Muscle layer of colon (tissue), 2 donors: ENCODE results near the gene PDGFD.
A peak's percentile ranks its signal among the peaks of the same experiment; 100 is the strongest.

ENCODE experiments used
- H3K27ac ChIP-seq: one replicate; pipeline ENCODE4 v1.7.0; 2013; ENCODE audit warnings: low read depth, mild to moderate bottlenecking, low read length, moderate library complexity
- H3K27me3 ChIP-seq, 2 donors: one replicate each; pipeline ENCODE4 v1.7.0; 2013; ENCODE audit warnings: low read length in 2 of 2, mild to moderate bottlenecking in 2 of 2; ENCODE audit not compliant: insufficient read depth in 2 of 2, control insufficient read depth in 1 of 2
- H3K36me3 ChIP-seq: one replicate; pipeline ENCODE4 v1.7.0; 2013; ENCODE audit warnings: mild to moderate bottlenecking, low read length; ENCODE audit not compliant: insufficient read depth
- H3K4me1 ChIP-seq: one replicate; pipeline ENCODE4 v1.7.0; 2013; ENCODE audit warnings: mild to moderate bottlenecking, low read length; ENCODE audit not compliant: insufficient read depth
- H3K4me3 ChIP-seq, 2 donors: one replicate each; pipeline ENCODE4 v1.7.0; 2013; ENCODE audit warnings: low read length in 2 of 2, low read depth in 1 of 2, mild to moderate bottlenecking in 1 of 2, moderate library complexity in 1 of 2
- H3K9ac ChIP-seq: one replicate; pipeline ENCODE4 v1.7.0; 2013; ENCODE audit warnings: low read length
- H3K9me3 ChIP-seq: one replicate; pipeline ENCODE4 v1.7.0; 2013; ENCODE audit warnings: mild to moderate bottlenecking, low read length
- donor health status: abdominal sarcoma.
- donor health status: Adenocarcinoma of cecum.

Gene PDGFD

DNA sequence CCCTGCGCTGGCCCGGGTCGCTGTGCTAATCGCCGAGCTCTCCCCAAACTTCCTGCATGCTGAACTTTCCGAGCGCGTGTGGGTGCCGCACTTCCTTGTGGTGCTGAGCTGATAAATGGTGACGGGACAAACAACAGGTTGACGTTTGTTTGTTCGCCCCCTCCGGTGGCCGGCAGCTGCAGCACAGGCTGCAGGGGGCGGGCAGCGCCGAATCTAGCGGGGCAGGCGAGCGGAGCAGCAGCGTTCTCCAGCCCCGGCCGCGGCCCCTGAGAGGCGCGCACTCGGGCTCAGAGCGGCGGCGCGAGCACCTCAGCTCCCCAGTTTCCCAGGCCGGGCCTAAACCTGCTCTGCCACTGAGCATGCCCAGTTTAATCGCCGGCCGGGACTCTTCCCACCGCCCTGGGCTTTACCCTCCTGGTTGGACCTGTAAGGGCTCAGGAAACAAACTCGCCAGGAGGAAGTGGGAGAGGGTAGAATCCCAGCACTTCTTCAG, at the start of gene PDGFD:
PDGFD (minus strand) TSS at position 120 of the 493 bp plus-strand sequence.
- Histone ChIP-seq H3K9ac (no peak within 1 kb of the TSS), H3K27ac (no peak within 1 kb of the TSS), H3K9me3 (no peaks in the 10 kb centered on the region), H3K4me1 (no peaks in the 10 kb centered on the region), H3K4me3 (peak within 1 kb of the TSS; percentile 32 to 49), H3K27me3 (no peaks in the 10 kb centered on the region), H3K36me3 (no peaks in the 10 kb centered on the region)

DNA sequence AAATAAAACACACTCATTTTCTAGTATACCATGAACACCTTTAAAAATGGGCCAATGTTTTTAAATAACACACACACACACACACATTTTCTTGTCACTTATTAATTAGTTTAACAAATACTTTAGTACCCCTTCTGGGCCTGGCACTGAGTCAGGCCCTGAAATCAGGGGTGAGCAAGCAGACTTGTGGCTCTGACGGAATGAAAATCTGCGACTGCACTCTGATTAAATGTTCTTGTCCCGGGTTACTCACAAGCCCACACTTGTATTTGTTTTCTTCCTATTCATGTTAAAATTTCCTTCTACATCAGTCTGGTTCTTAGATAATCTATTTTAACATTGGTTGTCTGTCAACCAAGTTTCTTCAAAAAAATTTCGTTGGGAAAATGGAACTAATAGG, 43.0 kb upstream of the PDGFD start:
- no peaks in the 10 kb centered on the region for H3K36me3 ChIP-seq
- no peaks in the 10 kb centered on the region for H3K9me3 ChIP-seq
- no peak overlapping the region for H3K4me3 ChIP-seq
- no peaks in the 10 kb centered on the region for H3K27me3 ChIP-seq
- H3K27ac ChIP-seq = no peak overlapping the region
- H3K9ac ChIP-seq = no peak overlapping the region
- no peaks in the 10 kb centered on the region for H3K4me1 ChIP-seq

DNA sequence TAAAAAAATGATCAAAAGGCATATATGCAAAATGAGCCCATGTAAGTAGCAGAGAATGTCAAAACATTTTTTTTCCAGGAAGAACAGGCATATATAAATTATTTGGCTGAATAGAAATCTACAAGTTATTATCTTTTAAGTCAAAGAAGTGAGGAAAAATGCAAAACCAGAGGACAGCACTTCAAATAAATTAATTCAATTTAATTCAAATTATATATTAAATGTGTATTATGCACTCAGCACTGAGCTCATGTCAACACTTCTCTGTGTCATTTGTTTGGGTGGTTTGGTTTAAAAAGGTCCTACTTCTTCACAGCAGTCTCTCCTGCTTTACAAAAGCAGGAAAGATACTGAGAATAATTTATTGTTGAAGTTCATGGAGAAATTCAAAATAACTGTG, 41.9 kb upstream of the PDGFD start:
- Histone ChIP-seq H3K27me3 (no peaks in the 10 kb centered on the region), H3K27ac (no peak overlapping the region), H3K36me3 (no peaks in the 10 kb centered on the region)

GRCh38 chr11:104200688-104201087, 36.7 kb upstream of the PDGFD start:
- no peak overlapping the region for H3K9ac ChIP-seq
- no peaks in the 10 kb centered on the region for H3K36me3 ChIP-seq
- no peaks in the 10 kb centered on the region for H3K27me3 ChIP-seq
- H3K4me1 ChIP-seq = no peaks in the 10 kb centered on the region
- no peak overlapping the region for H3K4me3 ChIP-seq
- H3K9me3 ChIP-seq = no peaks in the 10 kb centered on the region
- H3K27ac ChIP-seq = no peak overlapping the region

More for the DNA sequence above, 41.9 kb upstream of the PDGFD start:
- Histone ChIP-seq H3K4me1 (no peaks in the 10 kb centered on the region), H3K9ac (no peak overlapping the region), H3K9me3 (no peaks in the 10 kb centered on the region), H3K4me3 (no peak overlapping the region)

DNA sequence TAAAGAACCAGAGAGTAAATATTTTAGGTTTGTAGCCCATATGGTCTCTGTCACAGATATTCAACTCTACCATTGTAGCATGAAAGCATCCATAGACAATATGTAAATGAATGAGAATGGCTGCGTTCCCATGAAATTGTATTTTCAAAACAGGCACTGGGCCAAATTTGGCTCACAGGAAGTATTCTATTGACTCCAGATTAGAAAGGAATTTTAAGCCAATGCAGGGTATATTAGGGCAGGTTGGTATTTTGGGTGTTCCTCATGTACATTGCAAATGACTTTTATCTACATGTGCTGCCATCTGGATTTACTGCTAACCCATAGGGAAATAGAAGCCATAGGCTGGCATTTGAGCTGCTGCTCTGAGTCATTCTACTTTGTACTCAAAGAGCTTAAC, 35.1 kb upstream of the PDGFD start:
- H3K27me3 ChIP-seq = no peaks in the 10 kb centered on the region
- no peaks in the 10 kb centered on the region for H3K9me3 ChIP-seq
- H3K36me3 ChIP-seq = no peaks in the 10 kb centered on the region
- no peak overlapping the region for H3K27ac ChIP-seq
- no peaks in the 10 kb centered on the region for H3K4me1 ChIP-seq
- no peak overlapping the region for H3K9ac ChIP-seq
- no peak overlapping the region for H3K4me3 ChIP-seq

DNA sequence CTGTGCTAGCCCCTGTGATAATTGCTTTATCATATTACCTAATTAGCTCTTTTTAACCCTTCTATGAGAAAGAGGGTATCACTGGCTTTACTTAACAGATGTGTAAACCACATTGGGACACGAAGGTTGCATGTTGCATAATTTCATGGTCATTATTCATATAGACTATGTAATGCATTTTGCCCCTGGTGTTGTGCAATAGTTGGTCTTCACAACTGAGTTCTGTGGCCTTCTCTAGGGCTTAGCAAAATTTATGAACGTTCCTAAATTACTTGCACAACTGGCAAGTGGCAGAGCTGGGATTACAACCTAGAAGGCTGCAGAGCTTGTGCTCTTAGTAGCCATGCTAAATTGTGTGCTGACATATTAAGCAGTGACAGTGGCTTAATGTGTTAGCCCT, 34.6 kb upstream of the PDGFD start:
- H3K36me3 ChIP-seq = no peaks in the 10 kb centered on the region
- no peaks in the 10 kb centered on the region for H3K4me1 ChIP-seq
- H3K9me3 ChIP-seq = no peaks in the 10 kb centered on the region
- no peak overlapping the region for H3K27ac ChIP-seq
- H3K27me3 ChIP-seq = no peaks in the 10 kb centered on the region
- H3K4me3 ChIP-seq = no peak overlapping the region
- no peak overlapping the region for H3K9ac ChIP-seq

- Histone ChIP-seq H3K4me1 (no peaks in the 10 kb centered on the region), H3K36me3 (no peaks in the 10 kb centered on the region), H3K27me3 (no peaks in the 10 kb centered on the region), H3K27ac (no peak overlapping the region), H3K4me3 (no peak overlapping the region), H3K9me3 (no peaks in the 10 kb centered on the region), H3K9ac (no peak overlapping the region)
Observed at GRCh38 chr11:104191124-104191523, 27.2 kb upstream of the PDGFD start.

DNA sequence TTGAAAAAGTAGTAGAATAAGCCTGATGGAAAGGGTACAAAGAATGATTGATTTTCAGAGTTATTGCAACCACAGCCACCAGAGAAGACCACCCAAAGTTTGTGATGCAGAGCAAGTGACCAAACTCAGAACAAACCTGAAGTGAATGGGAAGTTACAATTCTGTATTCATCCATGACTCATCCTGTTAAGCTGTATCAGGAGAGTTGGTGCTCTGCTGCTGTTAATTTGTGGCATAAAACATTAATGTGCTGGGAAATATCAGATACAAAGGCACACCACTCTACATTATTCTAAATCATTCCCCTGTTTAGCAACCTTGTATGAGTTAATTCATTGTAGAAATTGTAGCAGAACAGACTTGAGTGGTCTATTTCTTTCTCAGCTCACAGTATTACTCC, 19.6 kb upstream of the PDGFD start:
- no peak overlapping the region for H3K27ac ChIP-seq
- no peaks in the 10 kb centered on the region for H3K4me1 ChIP-seq
- H3K4me3 ChIP-seq = no peak overlapping the region
- no peaks in the 10 kb centered on the region for H3K9me3 ChIP-seq
- no peaks in the 10 kb centered on the region for H3K36me3 ChIP-seq
- no peak overlapping the region for H3K9ac ChIP-seq
- H3K27me3 ChIP-seq = no peaks in the 10 kb centered on the region

DNA sequence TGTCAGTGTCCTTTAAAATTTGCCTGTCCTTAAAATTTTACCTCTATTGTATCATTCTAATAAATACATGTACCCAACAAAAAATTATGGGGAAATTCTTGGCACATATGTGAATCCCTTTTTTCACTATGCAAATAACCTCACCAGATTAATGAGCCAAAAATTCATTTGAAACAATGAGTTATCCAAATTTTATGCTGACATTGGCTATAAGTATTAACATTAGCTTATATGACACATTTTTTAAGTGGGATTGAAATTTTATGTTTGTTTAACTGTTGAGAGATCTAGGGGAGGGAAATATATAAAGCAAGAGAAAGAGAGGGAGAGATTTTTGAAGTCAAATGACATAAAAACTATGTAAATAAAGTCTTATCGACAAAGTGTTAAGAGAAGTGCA, 11.8 kb upstream of the PDGFD start:
- Histone ChIP-seq H3K9me3 (no peaks in the 10 kb centered on the region), H3K27me3 (no peaks in the 10 kb centered on the region), H3K27ac (no peak overlapping the region)

DNA sequence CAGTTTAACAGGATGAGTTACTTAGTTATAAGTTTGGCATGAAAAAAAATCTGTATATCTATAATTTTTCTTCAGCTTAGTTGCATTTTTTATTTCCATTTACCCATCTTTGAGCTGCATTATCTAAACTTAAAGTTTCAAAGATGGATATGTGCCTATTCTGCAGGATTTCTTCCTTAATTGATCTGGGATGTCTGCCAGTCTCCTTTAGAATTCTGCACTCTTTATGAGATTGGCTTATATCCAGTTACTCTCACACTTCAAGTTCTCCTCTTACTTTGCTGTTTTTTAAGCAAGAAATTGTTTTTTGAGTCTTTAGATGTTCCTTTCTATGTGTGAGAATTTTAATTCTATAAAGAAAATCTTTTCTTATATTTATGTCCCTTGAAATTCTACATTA, 5.1 kb upstream of the PDGFD start:
- no peaks in the 10 kb centered on the region for H3K4me1 ChIP-seq
- no peaks in the 10 kb centered on the region for H3K9me3 ChIP-seq
- H3K27ac ChIP-seq = no peak overlapping the region
- H3K27me3 ChIP-seq = no peaks in the 10 kb centered on the region
- no peaks in the 10 kb centered on the region for H3K36me3 ChIP-seq
- H3K9ac ChIP-seq = no peak overlapping the region
- H3K4me3 ChIP-seq = no peak overlapping the region

More for the DNA sequence above, 11.8 kb upstream of the PDGFD start:
- no peaks in the 10 kb centered on the region for H3K4me1 ChIP-seq
- no peak overlapping the region for H3K4me3 ChIP-seq
- no peaks in the 10 kb centered on the region for H3K36me3 ChIP-seq
- H3K9ac ChIP-seq = no peak overlapping the region

GRCh38 chr11:104165014-104165413, 1.1 kb upstream of the PDGFD start:
- no peak overlapping the region for H3K27ac ChIP-seq
- H3K4me3 ChIP-seq = no peak overlapping the region
- no peaks in the 10 kb centered on the region for H3K36me3 ChIP-seq
- no peaks in the 10 kb centered on the region for H3K9me3 ChIP-seq
- no peaks in the 10 kb centered on the region for H3K27me3 ChIP-seq
- H3K9ac ChIP-seq = no peak overlapping the region
- no peaks in the 10 kb centered on the region for H3K4me1 ChIP-seq

DNA sequence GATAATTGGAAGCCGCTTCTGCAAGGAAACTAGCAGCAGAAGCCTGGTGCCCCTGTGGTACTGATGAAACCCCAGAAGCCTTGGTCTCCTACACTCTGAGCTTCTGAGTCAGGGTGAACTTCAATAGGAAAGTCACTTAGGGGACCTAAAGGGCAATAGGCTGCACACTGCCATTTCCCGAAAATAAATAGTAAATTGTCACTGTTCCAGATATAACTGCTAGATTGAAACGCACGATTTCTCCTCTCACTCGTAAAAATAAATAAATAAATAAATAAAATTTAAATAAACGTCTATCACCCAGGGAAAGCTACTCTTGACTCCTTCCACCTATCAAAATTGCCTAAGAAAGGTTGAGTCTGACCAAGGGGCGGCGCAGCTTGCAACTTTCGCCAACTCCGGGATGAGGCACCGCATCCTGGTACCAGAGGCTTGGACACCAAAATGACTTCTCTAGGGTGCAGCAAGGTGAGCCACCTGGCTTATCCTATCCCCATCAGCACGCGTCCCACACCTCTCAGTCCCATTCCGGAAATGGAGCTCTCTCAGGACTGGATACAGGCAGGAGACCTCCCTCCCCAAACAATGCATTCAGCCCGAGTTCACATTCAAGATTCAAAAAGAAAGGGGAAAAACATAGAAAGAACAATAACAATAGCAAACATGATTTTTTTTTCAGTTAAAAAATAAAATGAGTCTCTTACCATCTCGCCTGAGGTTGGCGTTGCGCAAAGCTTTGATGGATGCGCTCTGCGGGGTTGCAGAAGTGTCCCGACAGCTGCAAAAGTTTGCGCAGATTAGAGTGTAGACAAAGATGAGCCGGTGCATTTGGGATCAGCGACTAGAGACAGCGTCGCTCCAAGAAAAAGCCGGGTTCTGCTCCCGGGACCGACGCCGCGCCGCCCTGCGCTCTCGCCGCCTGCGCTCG, 583 bp downstream of the PDGFD start:
- Histone ChIP-seq H3K36me3 (no peaks in the 10 kb centered on the region), H3K9me3 (no peaks in the 10 kb centered on the region), H3K4me3 (peak overlapping the region; percentile 32 to 49), H3K4me1 (no peaks in the 10 kb centered on the region), H3K27ac (no peak overlapping the region), H3K27me3 (no peaks in the 10 kb centered on the region), H3K9ac (no peak overlapping the region)
